A172 (cell line): ENCODE data around the gene ZNF385D. TPM values are rescaled to one million over a fixed set of nuclear protein-coding genes. Genes with fewer than 3 reads are reported as not detected.

Experiments
- DNase-seq: peaks from one replicate; pipeline ENCODE4 v3.0.0-alpha.2; 2015; ENCODE audit warnings: low spot score
- total RNA-seq: library from RNA; depleted of rRNA; stranded (reverse); fragments of >200 nt; shearing (Covaris generic); gene quantifications from 2 replicates; pipeline ENCODE4 v1.2.3, GENCODE V29; 2014; rRNA removed

ZNF385D gene
- not detected in 2 replicates for total RNA-seq

- DNase-seq, result peak; percentile 33
Measured at GRCh38 chr3:21750831-21751391, at the start of gene ZNF385D. Gene ZNF385D, minus strand, starts transcription at chr3:21751210. Its CDS starts 294 bp downstream, at chr3:21750916.

GRCh38 chr3:21798356-21799088 lies 47.5 kb upstream of the ZNF385D start:
- DNase-seq, result no peak

- DNase-seq, result no peak
Measured at GRCh38 chr3:21795921-21796320, 44.9 kb upstream of the ZNF385D start.

GRCh38 chr3:21795152-21795837 lies 44.3 kb upstream of the ZNF385D start:
- no peak for DNase-seq

GRCh38 chr3:21794291-21794690 lies 43.3 kb upstream of the ZNF385D start:
- no peak for DNase-seq

GRCh38 chr3:21792176-21792575 lies 41.2 kb upstream of the ZNF385D start:
- DNase-seq, result no peak

- DNase-seq, result no peak
Measured at GRCh38 chr3:21791356-21791755, 40.3 kb upstream of the ZNF385D start.

GRCh38 chr3:21790466-21790865 lies 39.5 kb upstream of the ZNF385D start:
- no peak for DNase-seq

- DNase-seq, result no peak
Measured at GRCh38 chr3:21789730-21790129, 38.7 kb upstream of the ZNF385D start.

- DNase-seq, result no peak
Measured at GRCh38 chr3:21786438-21786797, 35.4 kb upstream of the ZNF385D start.

- no peak for DNase-seq
Measured at GRCh38 chr3:21785765-21786437, 34.9 kb upstream of the ZNF385D start.

- no peak for DNase-seq
Measured at GRCh38 chr3:21783839-21784238, 32.8 kb upstream of the ZNF385D start.

- no peak for DNase-seq
Measured at GRCh38 chr3:21781355-21781754, 30.3 kb upstream of the ZNF385D start.

- DNase-seq, result no peak
Measured at GRCh38 chr3:21779909-21780308, 28.9 kb upstream of the ZNF385D start.

GRCh38 chr3:21778715-21779114 lies 27.7 kb upstream of the ZNF385D start:
- no peak for DNase-seq

- DNase-seq, result no peak
Measured at GRCh38 chr3:21777821-21778220, 26.8 kb upstream of the ZNF385D start.

- no peak for DNase-seq
Measured at GRCh38 chr3:21766002-21766401, 15.0 kb upstream of the ZNF385D start.

GRCh38 chr3:21755896-21756295 lies 4.9 kb upstream of the ZNF385D start:
- no peak for DNase-seq

GRCh38 chr3:21754839-21755238 lies 3.8 kb upstream of the ZNF385D start:
- no peak for DNase-seq

- DNase-seq, result peak; percentile 54
Measured at GRCh38 chr3:21752749-21753347, 1.8 kb upstream of the ZNF385D start.

- no peak for DNase-seq
Measured at GRCh38 chr3:21751886-21752285, 876 bp upstream of the ZNF385D start.

GRCh38 chr3:21750080-21750696 lies 822 bp downstream of the ZNF385D start:
- DNase-seq, result no peak
